GM12878 (cell line): ENCODE results near the gene DST.

Experiments
- CTCF ChIP-seq, 3 experiments: IDR thresholded peaks in 2 of 3; conservative IDR thresholded peaks in 1 of 3; 2 replicates each; pipeline ENCODE4 v1.5.1; 2011; ENCODE audit warnings: low read depth in 3 of 3, low read length in 3 of 3, mild to moderate bottlenecking in 3 of 3, control low read depth in 2 of 3, moderate library complexity in 2 of 3, inconsistent platforms in 1 of 3, mixed read lengths in 1 of 3; ENCODE audit not compliant: control insufficient read depth in 2 of 3, insufficient read depth in 1 of 3; ENCODE audit errors: extremely low read depth in 1 of 3
- EGR1 ChIP-seq, 2 experiments: IDR thresholded peaks; 1 replicate in 1 of 2; 2 replicates in 1 of 2; pipeline ENCODE4 v1.6.1; 2011 to 2012; ENCODE audit warnings: low read depth in 2 of 2, low read length in 2 of 2, borderline replicate concordance in 1 of 2, mild to moderate bottlenecking in 1 of 2, moderate library complexity in 1 of 2
- POLR2A ChIP-seq: IDR thresholded peaks from 2 replicates; pipeline ENCODE4 v1.6.1; 2011; ENCODE audit warnings: low read depth, mild to moderate bottlenecking, low read length
- POLR2AphosphoS5 ChIP-seq: IDR thresholded peaks from 2 replicates; pipeline ENCODE4 v1.6.1; 2011; ENCODE audit warnings: mild to moderate bottlenecking, low read length, inconsistent platforms
- RAD21 ChIP-seq: IDR thresholded peaks from 2 replicates; pipeline ENCODE4 v1.6.1; 2011; ENCODE audit warnings: mild to moderate bottlenecking, low read depth, low read length, moderate library complexity; ENCODE audit not compliant: insufficient read depth
- RBBP5 ChIP-seq: fragments of 200-600 bp; sonication (generic); conservative IDR thresholded peaks from 2 replicates; pipeline ENCODE4 v1.6.1; 2016

DNA sequence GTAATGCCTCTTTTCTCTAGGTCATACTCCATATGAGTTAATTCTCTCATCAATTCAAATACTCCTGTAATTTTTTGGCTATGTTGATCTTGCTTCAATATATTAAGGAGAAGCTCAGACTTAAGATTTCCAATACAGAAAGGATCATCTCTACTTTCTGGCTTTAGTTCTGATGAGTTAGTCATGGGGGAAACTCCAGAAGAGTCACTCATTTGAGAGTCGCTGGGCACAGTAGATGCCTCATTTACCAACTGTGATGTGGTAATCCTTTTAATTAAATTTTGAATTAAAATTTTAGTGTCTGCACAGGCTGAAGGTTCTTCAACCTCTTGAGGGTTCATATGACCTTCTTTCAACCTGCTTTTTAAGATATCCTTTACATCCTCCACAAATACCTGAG, 38.5 kb downstream of the DST start:
- TF ChIP-seq POLR2AphosphoS5 (no peak), RBBP5 (no peak), EGR1 (IDR thresholded peaks at IDR 0.05; ENCODE audit: borderline replicate concordance in 1 of 2, low read depth in 2 of 2, low read length in 2 of 2) (no peak), POLR2A (no peak), CTCF (IDR thresholded peaks at IDR 0.05 in 2 of 3, conservative IDR thresholded peaks at IDR 0.05 in 1 of 3; ENCODE audit: control insufficient read depth in 2 of 3, extremely low read depth in 1 of 3, insufficient read depth in 1 of 3, low read depth in 3 of 3, low read length in 3 of 3) (no peak), RAD21 (no peak)
